ENCODE data around the gene C1orf226. TPM values are rescaled to one million over a fixed set of nuclear protein-coding genes. Genes with fewer than 3 reads are reported as not detected.

The C1orf226 gene
- total and polyA plus RNA-seq, 4 donors, result 2.2 to 25.2 (median 10.8) TPM

- Histone ChIP-seq H3K36me3 (ENCODE audit: control insufficient read depth in 4 of 4, insufficient read depth in 3 of 4, low read depth in 1 of 4, low read length in 3 of 4) (peaks cover 0 to 13% (median 10%) of the 10 kb centered on the region in 4 donors), H3K9ac (ENCODE audit: low read depth in 1 of 2, low read length in 2 of 2) (no peak overlapping the region), H3K4me1 (ENCODE audit: control insufficient read depth in 4 of 4, insufficient read depth in 4 of 4, low read length in 3 of 4) (peaks cover 6 to 20% (median 10%) of the 10 kb centered on the region in 4 donors), H3K27me3 (ENCODE audit: control insufficient read depth in 4 of 4, insufficient read depth in 4 of 4, low read length in 3 of 4) (no peaks in the 10 kb centered on the region), H3K27ac (ENCODE audit: low read depth in 1 of 2, low read length in 2 of 2) (no peak overlapping the region), H3K4me3 (ENCODE audit: low read depth in 1 of 3, low read length in 3 of 3) (no peak overlapping the region), H3K9me3 (ENCODE audit: control insufficient read depth in 4 of 4, low read length in 3 of 4) (no peaks in the 10 kb centered on the region)
- DNase-seq (ENCODE audit: low spot score), result peak; percentile 9
- 96% methylated on average over 10 of the region's 10 CpGs for WGBS
- TF ChIP-seq REST (IDR thresholded peaks at IDR 0.05) (no peak), GABPA (IDR thresholded peaks at IDR 0.05 in 1 of 2, conservative IDR thresholded peaks at IDR 0.05 in 1 of 2) (no peak), HNF4A (conservative IDR thresholded peaks at IDR 0.05) (no peak), RXRA (IDR thresholded peaks at IDR 0.05) (no peak), EGR1 (IDR thresholded peaks at IDR 0.05; ENCODE audit: low read depth in 2 of 2) (no peak), NR2F2 (IDR thresholded peaks at IDR 0.05) (no peak), JUND (IDR thresholded peaks at IDR 0.05) (no peak), RAD21 (IDR thresholded peaks at IDR 0.05) (no peak), FOXA1 (IDR thresholded peaks at IDR 0.05) (no peak), SP1 (IDR thresholded peaks at IDR 0.05) (no peak), MAX (IDR thresholded peaks at IDR 0.05) (no peak), HNF4G (IDR thresholded peaks at IDR 0.05) (no peak), FOXA2 (IDR thresholded peaks at IDR 0.05) (no peak), YY1 (IDR thresholded peaks at IDR 0.05) (no peak), ATF3 (IDR thresholded peaks at IDR 0.05) (no peak), ZBTB33 (IDR thresholded peaks at IDR 0.05) (no peak), TAF1 (conservative IDR thresholded peaks at IDR 0.05) (no peak)
- TF ChIP-seq, protein P1, sequence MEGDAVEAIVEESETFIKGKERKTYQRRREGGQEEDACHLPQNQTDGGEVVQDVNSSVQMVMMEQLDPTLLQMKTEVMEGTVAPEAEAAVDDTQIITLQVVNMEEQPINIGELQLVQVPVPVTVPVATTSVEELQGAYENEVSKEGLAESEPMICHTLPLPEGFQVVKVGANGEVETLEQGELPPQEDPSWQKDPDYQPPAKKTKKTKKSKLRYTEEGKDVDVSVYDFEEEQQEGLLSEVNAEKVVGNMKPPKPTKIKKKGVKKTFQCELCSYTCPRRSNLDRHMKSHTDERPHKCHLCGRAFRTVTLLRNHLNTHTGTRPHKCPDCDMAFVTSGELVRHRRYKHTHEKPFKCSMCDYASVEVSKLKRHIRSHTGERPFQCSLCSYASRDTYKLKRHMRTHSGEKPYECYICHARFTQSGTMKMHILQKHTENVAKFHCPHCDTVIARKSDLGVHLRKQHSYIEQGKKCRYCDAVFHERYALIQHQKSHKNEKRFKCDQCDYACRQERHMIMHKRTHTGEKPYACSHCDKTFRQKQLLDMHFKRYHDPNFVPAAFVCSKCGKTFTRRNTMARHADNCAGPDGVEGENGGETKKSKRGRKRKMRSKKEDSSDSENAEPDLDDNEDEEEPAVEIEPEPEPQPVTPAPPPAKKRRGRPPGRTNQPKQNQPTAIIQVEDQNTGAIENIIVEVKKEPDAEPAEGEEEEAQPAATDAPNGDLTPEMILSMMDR (IDR thresholded peaks at IDR 0.05; ENCODE audit: low read depth, low read length, missing input control), result no peak
Observed at GRCh38 chr1:162384601-162385279, 3.2 kb downstream of the C1orf226 start.

Measured in liver (tissue), 9 donors.